RWPE1 (cell line): Measurements from ENCODE around the gene CRK.

Experiments
- CTCF ChIA-PET: fragments of 350-600 bp; sonication (Branson Sonifier 250); formaldehyde crosslinking; extraction: SDS; loops from one replicate; lab custom pipeline; 2021; lab: Yijun Ruan, JAX
- POLR2A ChIA-PET: fragments of 400-600 bp; formaldehyde crosslinking; extraction: SDS; loops from one replicate; lab custom pipeline; 2020; ENCODE audit warnings: antibody characterized with exemption; ENCODE audit not compliant: low non-redundant PET; lab: Yijun Ruan, JAX
- DNase-seq: peaks from one replicate; pipeline ENCODE4 v3.0.0; 2012; ENCODE audit warnings: low spot score
- H3K27ac ChIP-seq: fragments of 450-650 bp; 2 replicates; pipeline ENCODE4 v1.5.1; 2017
- CTCF ChIP-seq: fragments of 450-650 bp; conservative IDR thresholded peaks from 2 replicates; pipeline ENCODE4 v1.5.1; 2017; ENCODE audit warnings: low read depth, mild to moderate bottlenecking

Gene CRK

DNA sequence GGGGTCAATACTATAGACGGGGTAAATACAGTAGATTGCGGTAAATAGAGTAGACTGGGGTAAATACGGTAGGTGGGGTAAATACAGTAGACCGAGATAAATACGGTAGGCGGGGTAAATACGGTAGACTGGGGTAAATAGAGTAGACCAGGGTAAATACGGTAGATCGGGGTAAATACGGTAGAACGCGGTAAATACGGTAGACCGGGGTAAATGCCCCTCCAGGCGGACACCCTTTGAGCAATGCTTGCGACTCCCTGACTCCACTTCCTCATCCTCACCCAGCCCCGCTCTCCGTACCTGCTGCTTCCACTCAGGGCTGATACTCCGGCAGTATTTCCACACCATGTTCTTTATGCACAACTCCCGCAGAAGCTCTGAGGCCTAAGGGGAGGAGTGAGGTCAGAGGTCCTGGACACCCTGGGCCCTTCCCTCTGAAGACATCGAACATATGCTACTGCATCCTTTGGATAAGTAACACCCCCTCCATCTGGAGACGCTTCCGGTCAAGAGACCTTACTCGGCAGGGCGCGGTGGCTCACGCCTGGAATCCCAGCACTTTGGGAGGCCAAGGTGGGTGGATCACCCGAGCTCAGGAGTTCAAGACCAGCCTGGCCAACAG is 13.3 kb upstream of the CRK start:
- DNase-seq: no peak
- CTCF ChIA-PET: interaction anchor here (1.0 kb wide), 1 partner anchor 10 kb away, joined by 4 read pairs; no protein-coding TSS in a partner anchor
- no peak overlapping the region for H3K27ac ChIP-seq
- POLR2A ChIA-PET: no interaction called here
- TF ChIP-seq CTCF: no peak

DNA sequence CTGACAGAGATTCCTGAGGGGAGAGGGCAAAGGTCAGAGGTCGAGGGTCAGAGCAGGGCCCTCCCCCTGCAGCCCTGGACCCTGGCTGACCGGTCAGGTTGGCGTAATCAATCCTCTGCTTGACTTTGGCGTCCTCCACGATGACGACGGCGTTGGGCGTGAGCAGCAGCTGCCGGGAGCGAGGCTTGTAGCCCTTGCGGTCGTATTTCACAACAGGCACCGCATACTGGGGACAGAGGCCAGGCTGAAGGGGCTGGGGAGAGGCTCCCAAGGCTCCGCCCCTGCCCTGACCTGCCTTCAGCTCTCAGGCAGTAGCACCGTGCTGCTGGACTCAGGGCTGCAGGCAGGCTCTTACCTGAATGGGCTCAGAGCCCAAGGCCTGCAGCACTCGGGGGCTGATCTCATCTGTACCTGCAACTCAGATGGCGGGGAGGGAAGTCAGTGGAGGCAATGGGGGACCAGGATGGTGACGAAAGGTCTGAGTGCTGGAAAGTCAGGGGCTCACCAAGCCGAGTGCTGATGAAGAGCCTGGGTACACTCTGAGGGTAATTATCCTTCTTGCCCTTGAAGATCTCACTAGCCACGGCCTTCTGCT is 12.0 kb upstream of the CRK start:
- ChIA-PET POLR2A (no interaction called here), CTCF (no interaction called here)
- H3K27ac ChIP-seq: peak overlapping the region; percentile 25; the same call in 1 of the 2 replicates
- no peak for TF ChIP-seq CTCF
- DNase-seq: no peak

DNA sequence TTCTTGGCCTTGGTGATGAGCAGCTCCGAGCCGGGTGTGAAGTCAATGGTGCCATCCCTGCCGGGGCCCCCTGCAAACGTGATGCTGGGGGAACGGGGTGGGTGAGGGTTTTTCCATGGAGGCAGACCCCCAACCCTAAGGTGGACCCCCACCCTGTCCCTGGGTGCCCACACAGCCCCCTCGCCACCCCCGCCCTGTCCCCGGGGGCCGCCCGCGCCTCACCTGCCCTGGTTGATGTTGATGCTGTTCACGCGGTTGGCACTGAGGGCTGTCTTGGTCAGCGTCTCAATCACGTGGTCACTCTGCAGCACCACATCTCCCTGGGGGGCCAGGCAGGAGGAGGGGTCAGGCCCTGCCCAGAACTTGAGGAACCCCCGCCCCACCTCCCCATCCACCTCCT is 11.2 kb upstream of the CRK start:
- ChIA-PET CTCF (no interaction called here), POLR2A (no interaction called here)
- peak overlapping the region; percentile 23; the same call in 1 of the 2 replicates for H3K27ac ChIP-seq
- no peak for TF ChIP-seq CTCF
- DNase-seq: no peak

GRCh38 chr17:1464186-1464585 is 8.2 kb upstream of the CRK start:
- no peak for DNase-seq
- TF ChIP-seq CTCF: no peak
- ChIA-PET CTCF (interaction anchor here (0.5 kb wide), 1 partner anchor 72 kb away, joined by 6 read pairs; no protein-coding TSS in a partner anchor), POLR2A (no interaction called here)
- H3K27ac ChIP-seq: peak overlapping the region; percentile 70

- ChIA-PET POLR2A (interaction anchor here (0.6 kb wide), 1 partner anchor 175 kb away, joined by 3 read pairs; no protein-coding TSS in a partner anchor), CTCF (interaction anchor here (0.6 to 0.9 kb wide), 4 partner anchors 12 to 63 kb away, joined by 3 to 4 read pairs (median 4); no protein-coding TSS in a partner anchor)
- no peak for DNase-seq
- TF ChIP-seq CTCF: no peak
- H3K27ac ChIP-seq: peak overlapping the region; percentile 80
Measured at GRCh38 chr17:1462164-1463112, 6.4 kb upstream of the CRK start.
